Hepatocyte (in vitro differentiated cells): Measurements from ENCODE around the gene MBD3L4. TPM values are rescaled to one million over a fixed set of nuclear protein-coding genes. Genes with fewer than 3 reads are reported as not detected.

ENCODE experiments used
- DNase-seq: peaks from one replicate; pipeline ENCODE4 v3.0.0-alpha.2; 2016; ENCODE audit warnings: low spot score
- H2AFZ ChIP-seq: fragments of 200-600 bp; sonication (generic); 2 replicates; pipeline ENCODE4 v1.6.0; 2016; ENCODE audit warnings: antibody characterized with exemption, mild to moderate bottlenecking
- H3K27ac ChIP-seq: fragments of 200-600 bp; sonication (generic); 2 replicates; pipeline ENCODE4 v1.5.1; 2016; ENCODE audit warnings: mild to moderate bottlenecking
- H3K27me3 ChIP-seq: fragments of 200-600 bp; sonication (generic); 2 replicates; pipeline ENCODE4 v1.6.1; 2016
- H3K36me3 ChIP-seq: fragments of 200-600 bp; sonication (generic); replicated peaks from 2 replicates; pipeline ENCODE4 v1.5.1; 2016; ENCODE audit warnings: low read depth; ENCODE audit not compliant: insufficient read depth
- H3K4me1 ChIP-seq: fragments of 200-600 bp; sonication (generic); 2 replicates; pipeline ENCODE4 v1.5.1; 2016; ENCODE audit warnings: mild to moderate bottlenecking, moderate library complexity; ENCODE audit not compliant: insufficient read depth
- H3K4me2 ChIP-seq: fragments of 200-600 bp; sonication (generic); 2 replicates; pipeline ENCODE4 v1.6.0; 2016
- H3K4me3 ChIP-seq: fragments of 200-600 bp; sonication (generic); 2 replicates; pipeline ENCODE4 v1.5.1; 2016; ENCODE audit warnings: mild to moderate bottlenecking
- H3K79me2 ChIP-seq: fragments of 200-600 bp; sonication (generic); 2 replicates; pipeline ENCODE4 v1.6.0; 2017; ENCODE audit warnings: mild to moderate bottlenecking
- H3K9me2 ChIP-seq: fragments of 200-600 bp; sonication (generic); replicated peaks from 2 replicates; pipeline ENCODE4 v1.6.0; 2017; ENCODE audit warnings: mild to moderate bottlenecking; ENCODE audit not compliant: insufficient read depth
- H3K9me3 ChIP-seq: fragments of 200-600 bp; sonication (generic); 2 replicates; pipeline ENCODE4 v1.5.1; 2016; ENCODE audit warnings: low read depth, mild to moderate bottlenecking
- H4K20me1 ChIP-seq: fragments of 200-600 bp; sonication (generic); 2 replicates; pipeline ENCODE4 v1.6.0; 2016; ENCODE audit warnings: mild to moderate bottlenecking; ENCODE audit not compliant: insufficient read depth, poor library complexity, severe bottlenecking
- CTCF ChIP-seq: fragments of 200-600 bp; sonication (generic); IDR thresholded peaks from 2 replicates; pipeline ENCODE4 v1.5.1; 2016; ENCODE audit warnings: antibody characterized with exemption, mild to moderate bottlenecking; ENCODE audit not compliant: poor library complexity
- EZH2 ChIP-seq: fragments of 200-600 bp; sonication (generic); IDR thresholded peaks from 2 replicates; pipeline ENCODE4 v1.6.1; 2016; ENCODE audit warnings: antibody characterized with exemption, mild to moderate bottlenecking, borderline replicate concordance
- EZH2phosphoT487 ChIP-seq: fragments of 200-600 bp; sonication (generic); IDR thresholded peaks from one replicate; pipeline ENCODE4 v1.6.1; 2018; ENCODE audit warnings: antibody characterized with exemption, mild to moderate bottlenecking, low read depth, moderate library complexity; ENCODE audit not compliant: unreplicated experiment, severe bottlenecking
- WGBS: methylation state at CpG from one replicate; pipeline ENCODE4 v1.1.6; 2016; ENCODE audit warnings: low lambda C conversion rate; ENCODE audit errors: missing lambda C conversion rate; 5-methylcytosine and 5-hydroxymethylcytosine counted together
- polyA plus RNA-seq: library from polyadenylated mRNA; unstranded; fragments of >200 nt; fragmentation: Nextera tagmentation; extraction: Ambion mirVana; gene quantifications from 2 replicates; pipeline ENCODE4 v1.2.1, GENCODE V29; 2016
- total RNA-seq: library from RNA; depleted of rRNA; stranded (reverse); fragments of >200 nt; gene quantifications from 2 replicates; pipeline ENCODE4 v1.2.3, GENCODE V29; 2014

The MBD3L4 gene
- total and polyA plus RNA-seq, 2 experiments from 2014 or later, result not detected

- Histone ChIP-seq H3K27me3 (no peaks in the 10 kb centered on the region), H4K20me1 (no peaks in the 10 kb centered on the region), H3K9me3 (no peaks in the 10 kb centered on the region), H3K79me2 (no peaks in the 10 kb centered on the region), H3K27ac (no peak overlapping the region), H3K36me3 (no peaks in the 10 kb centered on the region), H3K9me2 (no peaks in the 10 kb centered on the region), H3K4me3 (no peak overlapping the region), H2AFZ (no peak overlapping the region), H3K4me1 (no peaks in the 10 kb centered on the region), H3K4me2 (no peak overlapping the region)
- WGBS, result 73% methylated on average over 1 of the region's 1 CpG
- TF ChIP-seq CTCF (no peak), EZH2phosphoT487 (no peak), EZH2 (no peak)
- DNase-seq, result no peak
These were observed 39.2 kb downstream of the MBD3L4 start for GRCh38 chr19:7000816-7001215.

GRCh38 chr19:7000333-7000732, 39.6 kb downstream of the MBD3L4 start:
- Histone ChIP-seq H3K9me2 (no peaks in the 10 kb centered on the region), H3K4me3 (no peak overlapping the region), H3K27ac (no peak overlapping the region), H3K36me3 (no peaks in the 10 kb centered on the region), H3K79me2 (no peaks in the 10 kb centered on the region), H3K4me1 (no peaks in the 10 kb centered on the region), H3K27me3 (no peaks in the 10 kb centered on the region), H2AFZ (no peak overlapping the region), H3K4me2 (no peak overlapping the region), H4K20me1 (no peaks in the 10 kb centered on the region), H3K9me3 (no peaks in the 10 kb centered on the region)
- 62% methylated on average over 3 of the region's 3 CpGs for WGBS
- DNase-seq, result no peak
- TF ChIP-seq CTCF (no peak), EZH2 (no peak), EZH2phosphoT487 (no peak)

- TF ChIP-seq CTCF (no peak), EZH2 (no peak), EZH2phosphoT487 (no peak)
- Histone ChIP-seq H4K20me1 (no peaks in the 10 kb centered on the region), H3K36me3 (no peaks in the 10 kb centered on the region), H3K4me1 (no peaks in the 10 kb centered on the region), H3K9me2 (no peaks in the 10 kb centered on the region), H3K4me3 (no peak overlapping the region), H2AFZ (no peak overlapping the region), H3K27me3 (no peaks in the 10 kb centered on the region), H3K4me2 (no peak overlapping the region), H3K9me3 (no peaks in the 10 kb centered on the region), H3K27ac (no peak overlapping the region), H3K79me2 (no peaks in the 10 kb centered on the region)
- WGBS, result 56% methylated on average over 7 of the region's 7 CpGs
- no peak for DNase-seq
These were observed 40.0 kb downstream of the MBD3L4 start for GRCh38 chr19:6999933-7000332.
